ENCODE measurements around the gene ADRA1B.
"Not testable (repeated sequence)": the region's sequence is repeated elsewhere in the genome, so short reads cannot be mapped to it uniquely, and the experiment has no call there.

ADRA1B gene

DNA sequence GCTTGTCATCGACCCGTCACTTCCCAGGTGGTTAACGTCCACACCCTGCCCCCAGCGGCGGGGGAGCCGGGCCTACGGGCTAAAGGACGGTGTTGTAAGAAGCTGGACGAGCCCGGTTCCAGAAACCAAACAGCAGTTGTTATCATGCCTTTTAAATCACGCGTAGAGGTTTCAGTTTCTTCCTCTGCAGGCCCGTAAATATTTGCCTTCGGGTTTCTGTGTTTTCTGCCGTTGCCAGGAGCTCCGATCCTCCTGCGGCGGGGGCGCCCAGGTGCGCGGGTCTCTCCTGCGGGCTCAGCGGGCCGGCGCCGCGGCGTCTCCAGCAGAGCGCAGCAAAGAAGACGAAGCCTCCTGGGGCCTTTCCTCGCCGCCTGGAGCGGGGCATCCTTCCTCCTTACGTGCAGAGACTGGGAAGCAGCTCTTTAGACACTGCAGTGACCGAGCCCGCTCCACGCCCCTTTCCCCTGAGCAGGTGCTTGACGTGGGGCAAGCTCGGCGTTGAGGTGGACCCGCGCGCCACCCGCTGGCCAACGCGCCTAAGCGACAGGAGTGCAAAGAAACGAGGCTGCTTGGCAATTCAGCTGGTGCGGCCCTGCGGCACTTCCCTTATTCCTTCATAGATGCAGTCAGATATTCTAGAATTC lies 70.9 kb downstream of the ADRA1B start:
- Histone ChIP-seq H3K9me3 (ENCODE audit: control insufficient read depth, low read length) (no peaks in the 10 kb centered on the region), H3K9ac (ENCODE audit: low read length) (peak overlapping the region; percentile 41), H3K4me1 (ENCODE audit: control insufficient read depth, insufficient read depth, low read length) (peaks cover 7% of the 10 kb centered on the region), H3K27me3 (ENCODE audit: control insufficient read depth, insufficient read depth, low read length) (peaks cover 11% of the 10 kb centered on the region), H3K4me3 (ENCODE audit: low read length) (peak overlapping the region; percentile 56), H3K36me3 (ENCODE audit: control insufficient read depth, insufficient read depth, low read length) (no peaks in the 10 kb centered on the region)

DNA sequence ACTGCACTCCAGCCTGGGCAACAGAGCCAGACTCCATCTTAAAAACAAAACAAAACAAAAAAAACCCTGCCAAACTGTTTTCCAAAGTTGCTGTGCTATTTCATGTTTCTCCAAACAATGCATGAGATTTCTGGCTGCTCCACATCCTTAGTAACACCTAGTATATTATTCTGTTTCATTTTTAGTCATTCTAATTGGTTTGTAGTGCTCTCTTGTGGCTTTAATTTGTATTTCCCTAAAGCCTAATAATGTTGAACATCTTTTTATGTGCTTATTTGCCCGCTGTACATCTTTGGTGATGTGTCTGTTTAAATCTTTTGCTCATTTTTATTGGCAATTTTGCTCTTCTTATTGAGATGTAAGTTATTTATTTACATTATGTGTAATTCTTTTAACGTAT lies 74.2 kb downstream of the ADRA1B start:
- no peaks in the 10 kb centered on the region for H3K9me3 ChIP-seq (ENCODE audit: control insufficient read depth, low read length)
- H3K4me1 ChIP-seq (ENCODE audit: control insufficient read depth, insufficient read depth, low read length) = peaks cover 7% of the 10 kb centered on the region
- no peaks in the 10 kb centered on the region for H3K36me3 ChIP-seq (ENCODE audit: control insufficient read depth, insufficient read depth, low read length)
- H3K9ac ChIP-seq (ENCODE audit: low read length) = no peak overlapping the region
- H3K27me3 ChIP-seq (ENCODE audit: control insufficient read depth, insufficient read depth, low read length) = peaks cover 10% of the 10 kb centered on the region
- no peak overlapping the region for H3K4me3 ChIP-seq (ENCODE audit: low read length)

GRCh38 chr5:159992566-159992965 lies 76.3 kb downstream of the ADRA1B start:
- no peaks in the 10 kb centered on the region for H3K36me3 ChIP-seq (ENCODE audit: control insufficient read depth, insufficient read depth, low read length)
- H3K9ac ChIP-seq (ENCODE audit: low read length) = no peak overlapping the region
- no peaks in the 10 kb centered on the region for H3K4me1 ChIP-seq (ENCODE audit: control insufficient read depth, insufficient read depth, low read length)
- no peak overlapping the region for H3K4me3 ChIP-seq (ENCODE audit: low read length)
- H3K27me3 ChIP-seq (ENCODE audit: control insufficient read depth, insufficient read depth, low read length) = no peaks in the 10 kb centered on the region
- no peaks in the 10 kb centered on the region for H3K9me3 ChIP-seq (ENCODE audit: control insufficient read depth, low read length)

DNA sequence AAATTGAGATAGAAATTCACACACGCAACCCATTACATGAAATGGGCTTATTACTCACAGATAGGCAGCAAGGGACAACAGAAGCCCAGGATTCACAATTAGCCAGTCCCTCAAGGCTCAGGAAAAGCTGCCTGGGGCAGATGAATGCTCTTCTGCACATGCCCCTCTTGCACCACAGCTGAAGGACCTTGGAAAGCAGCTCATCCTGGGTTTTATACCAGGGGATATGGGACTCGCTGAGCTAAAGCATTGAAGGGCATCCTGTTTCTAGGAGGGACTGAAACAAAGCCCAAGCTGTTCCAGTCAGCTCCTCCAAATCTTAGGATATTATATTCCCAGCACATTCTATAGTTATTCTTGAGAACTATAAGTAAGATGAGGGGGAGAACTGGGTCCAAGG lies 76.9 kb downstream of the ADRA1B start:
- no peaks in the 10 kb centered on the region for H3K9me3 ChIP-seq (ENCODE audit: control insufficient read depth, low read length)
- no peaks in the 10 kb centered on the region for H3K27me3 ChIP-seq (ENCODE audit: control insufficient read depth, insufficient read depth, low read length)
- no peak overlapping the region for H3K9ac ChIP-seq (ENCODE audit: low read length)
- H3K4me1 ChIP-seq (ENCODE audit: control insufficient read depth, insufficient read depth, low read length) = no peaks in the 10 kb centered on the region
- no peak overlapping the region for H3K4me3 ChIP-seq (ENCODE audit: low read length)
- H3K36me3 ChIP-seq (ENCODE audit: control insufficient read depth, insufficient read depth, low read length) = no peaks in the 10 kb centered on the region

- H3K4me1 ChIP-seq (ENCODE audit: control insufficient read depth, insufficient read depth, low read length) = no peaks in the 10 kb centered on the region
- H3K27me3 ChIP-seq (ENCODE audit: control insufficient read depth, insufficient read depth, low read length) = peaks cover 6% of the 10 kb centered on the region
- no peak overlapping the region for H3K9ac ChIP-seq (ENCODE audit: low read length)
- no peak overlapping the region for H3K4me3 ChIP-seq (ENCODE audit: low read length)
- H3K9me3 ChIP-seq (ENCODE audit: control insufficient read depth, low read length) = no peaks in the 10 kb centered on the region
- H3K36me3 ChIP-seq (ENCODE audit: control insufficient read depth, insufficient read depth, low read length) = no peaks in the 10 kb centered on the region
Measured at GRCh38 chr5:159995907-159996306, 79.6 kb downstream of the ADRA1B start.

DNA sequence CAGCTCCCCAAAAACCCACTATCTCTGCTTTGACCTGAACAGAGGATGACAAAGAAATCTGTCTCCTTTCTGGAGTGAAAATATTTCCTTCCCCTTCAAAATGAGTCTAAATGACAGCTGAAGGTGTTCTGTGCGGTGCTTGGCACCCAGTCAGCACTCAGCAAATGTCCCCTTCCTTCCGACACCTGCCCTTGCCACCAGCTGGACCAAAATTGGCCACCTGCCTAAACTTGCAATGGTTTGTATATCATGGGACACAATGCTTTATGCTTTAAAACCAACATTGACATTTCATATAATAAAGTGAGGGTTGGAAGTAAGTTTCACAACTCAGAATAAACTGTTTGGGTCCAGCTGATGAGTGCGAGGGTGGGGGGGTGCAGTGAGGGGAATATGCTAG lies 85.2 kb downstream of the ADRA1B start:
- no peaks in the 10 kb centered on the region for H3K4me1 ChIP-seq (ENCODE audit: control insufficient read depth, insufficient read depth, low read length)
- no peaks in the 10 kb centered on the region for H3K36me3 ChIP-seq (ENCODE audit: control insufficient read depth, insufficient read depth, low read length)
- H3K4me3 ChIP-seq (ENCODE audit: low read length) = no peak overlapping the region
- peaks cover 6% of the 10 kb centered on the region for H3K27me3 ChIP-seq (ENCODE audit: control insufficient read depth, insufficient read depth, low read length)
- no peak overlapping the region for H3K9ac ChIP-seq (ENCODE audit: low read length)
- H3K9me3 ChIP-seq (ENCODE audit: control insufficient read depth, low read length) = no peaks in the 10 kb centered on the region

GRCh38 chr5:160007514-160007913 lies 91.2 kb downstream of the ADRA1B start:
- Histone ChIP-seq H3K27me3 (ENCODE audit: control insufficient read depth, insufficient read depth, low read length) (no peaks in the 10 kb centered on the region), H3K4me1 (ENCODE audit: control insufficient read depth, insufficient read depth, low read length) (peaks cover 7% of the 10 kb centered on the region), H3K9ac (ENCODE audit: low read length) (no peak overlapping the region), H3K4me3 (ENCODE audit: low read length) (no peak overlapping the region), H3K9me3 (ENCODE audit: control insufficient read depth, low read length) (no peaks in the 10 kb centered on the region), H3K36me3 (ENCODE audit: control insufficient read depth, insufficient read depth, low read length) (no peaks in the 10 kb centered on the region)

GRCh38 chr5:160008529-160008876 lies 92.2 kb downstream of the ADRA1B start:
- H3K4me1 ChIP-seq (ENCODE audit: control insufficient read depth, insufficient read depth, low read length); H3K27me3 ChIP-seq (ENCODE audit: control insufficient read depth, insufficient read depth, low read length); H3K36me3 ChIP-seq (ENCODE audit: control insufficient read depth, insufficient read depth, low read length); H3K9me3 ChIP-seq (ENCODE audit: control insufficient read depth, low read length); H3K9ac ChIP-seq (ENCODE audit: low read length): not testable (repeated sequence)
- peak overlapping the region; percentile 19 for H3K4me3 ChIP-seq (ENCODE audit: low read length)

- Histone ChIP-seq H3K4me3 (ENCODE audit: low read length) (peak within 1 kb of the TSS; percentile 80), H3K36me3 (ENCODE audit: control insufficient read depth, insufficient read depth, low read length) (no peaks in the 10 kb centered on the region), H3K9me3 (ENCODE audit: control insufficient read depth, low read length) (no peaks in the 10 kb centered on the region), H3K27me3 (ENCODE audit: control insufficient read depth, insufficient read depth, low read length) (no peaks in the 10 kb centered on the region), H3K4me1 (ENCODE audit: control insufficient read depth, insufficient read depth, low read length) (peaks cover 7% of the 10 kb centered on the region), H3K9ac (ENCODE audit: low read length) (peak within 1 kb of the TSS; percentile 67)
Measured at GRCh38 chr5:160008877-160009590, 92.8 kb downstream of the ADRA1B start, which contains the start of gene TTC1. TTC1 (plus strand) TSS chr5:160009139; CDS start chr5:160010529, 1,390 bp downstream.

DNA sequence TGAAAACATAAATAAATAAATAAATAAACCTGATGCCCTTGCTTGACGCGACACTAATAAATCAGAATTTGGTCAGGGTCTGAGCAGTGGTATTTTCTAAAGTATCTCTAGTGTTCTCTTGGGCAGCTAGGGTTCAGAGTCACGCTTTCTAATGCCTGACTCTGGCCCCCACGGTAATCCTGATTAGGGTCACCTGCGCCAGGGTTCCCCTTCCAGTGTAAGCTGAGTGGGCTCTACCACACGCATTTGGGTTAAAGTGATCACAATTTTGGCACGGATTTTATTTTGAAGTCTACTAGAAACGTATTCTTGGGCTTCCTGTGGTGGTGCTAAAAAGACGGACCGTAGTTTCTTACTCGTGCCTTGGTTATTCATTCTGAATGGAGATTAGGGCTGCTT lies 93.3 kb downstream of the ADRA1B start:
- Histone ChIP-seq H3K27me3 (ENCODE audit: control insufficient read depth, insufficient read depth, low read length) (no peaks in the 10 kb centered on the region), H3K9me3 (ENCODE audit: control insufficient read depth, low read length) (no peaks in the 10 kb centered on the region), H3K9ac (ENCODE audit: low read length) (peak overlapping the region; percentile 67), H3K4me3 (ENCODE audit: low read length) (peak overlapping the region; percentile 80), H3K36me3 (ENCODE audit: control insufficient read depth, insufficient read depth, low read length) (no peaks in the 10 kb centered on the region), H3K4me1 (ENCODE audit: control insufficient read depth, insufficient read depth, low read length) (peaks cover 7% of the 10 kb centered on the region)

GRCh38 chr5:160011471-160011870 lies 95.2 kb downstream of the ADRA1B start:
- no peak overlapping the region for H3K9ac ChIP-seq (ENCODE audit: low read length)
- H3K36me3 ChIP-seq (ENCODE audit: control insufficient read depth, insufficient read depth, low read length) = no peaks in the 10 kb centered on the region
- no peak overlapping the region for H3K4me3 ChIP-seq (ENCODE audit: low read length)
- no peaks in the 10 kb centered on the region for H3K27me3 ChIP-seq (ENCODE audit: control insufficient read depth, insufficient read depth, low read length)
- peaks cover 7% of the 10 kb centered on the region for H3K4me1 ChIP-seq (ENCODE audit: control insufficient read depth, insufficient read depth, low read length)
- no peaks in the 10 kb centered on the region for H3K9me3 ChIP-seq (ENCODE audit: control insufficient read depth, low read length)

DNA sequence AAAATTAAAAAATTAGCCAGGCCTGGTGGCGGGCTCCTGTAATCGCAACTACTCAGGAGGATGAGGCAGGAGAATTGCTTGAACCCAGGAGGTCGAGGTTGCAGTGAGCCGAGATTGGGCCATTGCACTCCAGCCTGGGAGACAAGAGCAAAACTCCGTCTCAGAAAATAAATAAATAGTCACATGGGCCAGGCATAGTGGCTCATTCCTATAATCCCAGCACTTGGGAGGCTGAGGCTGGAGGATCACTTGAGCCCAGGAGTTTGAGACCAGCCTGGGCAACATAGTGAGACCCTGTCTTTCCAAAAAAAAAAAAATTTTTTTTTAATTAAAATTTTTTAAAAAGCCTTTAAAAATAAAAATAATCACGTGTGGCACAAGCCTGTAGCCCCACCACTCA lies 97.9 kb downstream of the ADRA1B start:
- H3K36me3 ChIP-seq (ENCODE audit: control insufficient read depth, insufficient read depth, low read length); H3K4me3 ChIP-seq (ENCODE audit: low read length); H3K4me1 ChIP-seq (ENCODE audit: control insufficient read depth, insufficient read depth, low read length); H3K9me3 ChIP-seq (ENCODE audit: control insufficient read depth, low read length); H3K9ac ChIP-seq (ENCODE audit: low read length); H3K27me3 ChIP-seq (ENCODE audit: control insufficient read depth, insufficient read depth, low read length): not testable (repeated sequence)

Data from mucosa of stomach (tissue), 1 donor.